Uterus (tissue), 4 donors: ENCODE results near the gene NT5C3B. TPM values are rescaled to one million over a fixed set of nuclear protein-coding genes. Genes with fewer than 3 reads are reported as not detected.

Experiments used
- DNase-seq, 2 donors: peaks; one replicate each; pipeline ENCODE4 v3.0.0-alpha.2; 2019 to 2020
- H3K27ac ChIP-seq, 2 donors: fragments of 200-600 bp; sonication (generic); 1 replicate in 1 of 2; 2 replicates in 1 of 2; pipeline ENCODE4 v1.5.1; 2016 to 2018
- H3K27me3 ChIP-seq, 2 donors: fragments of 200-600 bp; sonication (generic); one replicate each; pipeline ENCODE4 v1.5.1; 2018 to 2019; ENCODE audit warnings: control low read depth in 1 of 2
- H3K36me3 ChIP-seq, 2 donors: fragments of 200-600 bp; sonication (generic); one replicate each; pipeline ENCODE4 v1.5.1; 2019; ENCODE audit warnings: control low read depth in 1 of 2
- H3K4me1 ChIP-seq, 2 donors: fragments of 200-600 bp; sonication (generic); one replicate each; pipeline ENCODE4 v1.5.1; 2018 to 2019; ENCODE audit warnings: control low read depth in 1 of 2
- H3K4me3 ChIP-seq, 2 donors: fragments of 200-600 bp; sonication (generic); 1 replicate in 1 of 2; 2 replicates in 1 of 2; pipeline ENCODE4 v1.5.1; 2018 to 2019; ENCODE audit warnings: mild to moderate bottlenecking in 1 of 2
- H3K9me3 ChIP-seq, 2 donors: fragments of 200-600 bp; sonication (generic); one replicate each; pipeline ENCODE4 v1.5.1; 2019; ENCODE audit warnings: control low read depth in 1 of 2
- POLR2A ChIP-seq, 2 donors: fragments of 450-650 bp; IDR thresholded peaks; one replicate each; pipeline ENCODE4 v1.6.1; 2016; ENCODE audit warnings: antibody characterized with exemption in 2 of 2, mild to moderate bottlenecking in 1 of 2, moderate library complexity in 1 of 2
- intact Hi-C: fragments of 100-400 bp; cut with DNase I; formaldehyde crosslinking; loops from one replicate; pipeline ENCODE4 v1.15.1; 2023; ENCODE audit warnings: low total_unique reads
- total RNA-seq, 4 donors: library from RNA; depleted of rRNA in 3 of 4; stranded (reverse); fragments of >200 nt in 3 of 4; gene quantifications; one replicate each; pipeline versions ENCODE4 v1.1.0 to v1.2.4, GENCODE V29; 2014 to 2023
- TF ChIP-seq, protein P1 (sequence below), 4 experiments: fragments of 200-600 bp in 2 of 4; fragments of 450-650 bp in 2 of 4; sonication (generic) in 2 of 4; IDR thresholded peaks; one replicate each; pipeline ENCODE4 v1.5.1; 2016 to 2019; ENCODE audit warnings: antibody characterized with exemption in 4 of 4, mild to moderate bottlenecking in 2 of 4, moderate library complexity in 1 of 4
- donor health status: DM: yes; HTN: yes; CAD: no.

Gene NT5C3B
- total RNA-seq, 4 donors from 2014 or later: 32.5 to 77.9 (median 68.1) TPM

DNA sequence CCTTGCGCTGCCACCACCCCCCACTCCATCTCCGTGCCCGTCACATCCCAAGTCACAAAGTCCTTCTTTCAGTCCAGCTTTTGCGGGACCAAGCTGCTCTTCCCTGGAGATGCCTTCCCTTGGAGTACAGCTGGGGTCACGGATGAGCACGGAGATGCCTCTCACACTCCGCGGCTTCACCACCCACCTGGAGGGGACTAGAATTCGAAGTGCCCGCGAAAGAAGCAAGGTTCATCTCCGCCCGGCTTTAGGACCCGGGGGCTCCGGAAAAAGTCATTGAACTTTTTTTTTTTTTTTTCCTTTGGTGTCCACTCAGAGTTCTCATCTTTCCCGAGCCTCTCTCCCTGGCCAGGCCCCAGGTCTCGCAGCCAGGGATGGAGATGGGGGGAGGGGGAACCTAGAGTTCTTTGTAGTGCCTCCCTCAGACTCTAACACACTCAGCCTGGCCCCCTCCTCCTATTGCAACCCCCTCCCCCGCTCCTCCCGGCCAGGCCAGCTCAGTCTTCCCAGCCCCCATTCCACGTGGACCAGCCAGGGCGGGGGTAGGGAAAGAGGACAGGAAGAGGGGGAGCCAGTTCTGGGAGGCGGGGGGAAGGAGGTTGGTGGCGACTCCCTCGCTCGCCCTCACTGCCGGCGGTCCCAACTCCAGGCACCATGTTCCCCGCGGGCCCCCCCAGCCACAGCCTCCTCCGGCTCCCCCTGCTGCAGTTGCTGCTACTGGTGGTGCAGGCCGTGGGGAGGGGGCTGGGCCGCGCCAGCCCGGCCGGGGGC lies 23.5 kb downstream of the NT5C3B start, which contains the start of gene FKBP10:
Gene FKBP10, plus strand, starts transcription at position 624 of the 771 bp plus-strand sequence. Its CDS starts 31 bp downstream, at position 655.
- Histone ChIP-seq H3K27ac (peak within 1 kb of the TSS; percentile 83 to 86), H3K4me1 (peaks cover 0 to 7% of the 10 kb centered on the region in 2 donors), H3K27me3 (no peaks in the 10 kb centered on the region), H3K4me3 (peak within 1 kb of the TSS; percentile 74 to 78), H3K9me3 (no peaks in the 10 kb centered on the region), H3K36me3 (no peaks in the 10 kb centered on the region)
- peak; percentile 79 to 81 for DNase-seq
- peak in 1 of 2 donors; percentile 13 for TF ChIP-seq POLR2A (IDR thresholded peaks at IDR 0.05)
- TF ChIP-seq, protein P1, sequence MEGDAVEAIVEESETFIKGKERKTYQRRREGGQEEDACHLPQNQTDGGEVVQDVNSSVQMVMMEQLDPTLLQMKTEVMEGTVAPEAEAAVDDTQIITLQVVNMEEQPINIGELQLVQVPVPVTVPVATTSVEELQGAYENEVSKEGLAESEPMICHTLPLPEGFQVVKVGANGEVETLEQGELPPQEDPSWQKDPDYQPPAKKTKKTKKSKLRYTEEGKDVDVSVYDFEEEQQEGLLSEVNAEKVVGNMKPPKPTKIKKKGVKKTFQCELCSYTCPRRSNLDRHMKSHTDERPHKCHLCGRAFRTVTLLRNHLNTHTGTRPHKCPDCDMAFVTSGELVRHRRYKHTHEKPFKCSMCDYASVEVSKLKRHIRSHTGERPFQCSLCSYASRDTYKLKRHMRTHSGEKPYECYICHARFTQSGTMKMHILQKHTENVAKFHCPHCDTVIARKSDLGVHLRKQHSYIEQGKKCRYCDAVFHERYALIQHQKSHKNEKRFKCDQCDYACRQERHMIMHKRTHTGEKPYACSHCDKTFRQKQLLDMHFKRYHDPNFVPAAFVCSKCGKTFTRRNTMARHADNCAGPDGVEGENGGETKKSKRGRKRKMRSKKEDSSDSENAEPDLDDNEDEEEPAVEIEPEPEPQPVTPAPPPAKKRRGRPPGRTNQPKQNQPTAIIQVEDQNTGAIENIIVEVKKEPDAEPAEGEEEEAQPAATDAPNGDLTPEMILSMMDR (IDR thresholded peaks at IDR 0.05): no peak
- intact Hi-C loops: no loop called here

DNA sequence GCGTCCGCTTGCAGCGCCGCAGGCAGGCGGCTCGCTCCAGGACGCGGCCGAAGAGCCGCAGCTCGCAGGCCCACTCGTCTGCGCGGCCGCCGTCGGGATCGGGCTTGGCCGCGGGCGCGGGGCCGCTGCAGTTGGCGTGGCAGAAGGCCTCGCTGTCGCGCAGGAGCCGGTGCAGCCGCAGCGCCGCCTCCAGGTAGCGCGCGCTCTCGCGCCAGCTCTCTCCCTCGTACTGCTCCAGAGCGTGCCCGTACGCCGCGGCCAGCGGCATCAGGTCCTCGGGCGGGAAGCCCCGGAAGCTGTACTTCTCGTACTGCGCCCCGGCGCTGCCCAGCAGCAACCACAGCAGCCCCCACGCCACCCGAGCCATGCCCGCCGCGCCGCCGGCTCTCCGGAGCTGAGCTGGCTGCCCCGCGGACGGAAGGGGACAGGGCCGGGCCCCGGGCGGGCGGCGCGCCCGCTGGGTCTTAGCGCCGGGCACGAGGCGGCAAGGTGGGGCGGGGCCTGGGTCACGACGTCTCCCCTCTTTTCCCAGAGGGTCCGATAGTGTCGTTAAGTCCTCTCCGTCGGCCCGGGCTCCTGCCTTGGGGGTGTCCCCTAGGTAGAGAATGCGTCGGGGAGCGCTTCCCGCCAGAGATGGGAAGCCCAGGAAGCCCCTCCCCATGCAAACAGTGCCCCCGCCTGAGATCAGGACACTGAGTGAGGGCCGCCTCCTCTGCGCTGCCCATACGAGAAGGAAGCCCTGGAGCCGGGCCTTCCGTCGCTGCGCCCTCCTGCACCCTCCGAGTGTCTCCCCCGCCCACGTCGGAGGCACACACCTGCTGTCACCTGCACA lies 24.3 kb downstream of the NT5C3B start, which contains the start of gene P3H4:
Gene P3H4, minus strand, starts transcription at position 401 of the 832 bp plus-strand sequence. Its CDS starts 34 bp downstream, at position 367.
- Histone ChIP-seq H3K27me3 (no peaks in the 10 kb centered on the region), H3K36me3 (no peaks in the 10 kb centered on the region)

DNA sequence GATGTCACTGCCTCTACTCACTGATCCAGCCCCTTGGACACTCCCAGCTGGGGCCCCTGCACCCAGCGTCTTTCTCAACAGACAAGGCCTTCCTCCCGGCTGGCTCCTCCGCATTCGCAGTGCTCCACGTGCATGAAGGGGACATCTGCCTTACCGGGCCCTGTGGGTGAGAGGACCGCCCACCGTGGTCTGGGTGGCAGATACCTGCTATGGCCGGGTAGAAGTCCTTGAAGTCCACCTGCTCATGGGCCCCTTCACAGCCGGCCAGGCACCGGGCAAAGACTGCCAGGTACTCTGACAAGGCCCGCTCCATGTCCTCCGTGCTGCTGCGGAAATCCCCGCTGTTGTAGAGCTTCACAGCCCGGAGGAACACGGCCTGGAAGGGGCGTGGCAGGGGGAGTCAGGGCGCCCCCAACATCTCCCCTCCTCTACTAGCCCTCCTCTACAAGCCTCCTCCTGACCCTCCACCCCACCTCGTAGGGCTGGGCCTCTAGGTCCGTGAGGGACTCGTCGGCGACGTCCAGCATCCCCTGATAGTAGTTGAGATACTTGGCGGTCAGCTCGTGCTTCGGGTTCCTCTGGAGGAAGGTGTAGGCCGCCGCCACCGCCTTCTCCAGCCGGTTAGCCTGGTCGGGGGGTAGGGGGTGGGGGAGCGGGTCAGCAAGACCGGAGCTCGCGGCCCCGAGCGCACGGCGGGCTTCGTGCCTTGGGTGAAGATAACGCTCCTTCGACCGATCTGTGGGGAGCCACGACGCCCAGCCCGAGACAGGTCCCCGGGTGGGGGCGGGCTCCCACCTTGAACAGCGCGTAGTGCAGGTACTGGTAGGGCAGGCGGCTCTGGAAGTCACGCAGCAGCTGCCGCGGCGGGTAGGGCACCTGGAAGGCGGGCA lies 25.1 kb downstream of the NT5C3B start:
- DNase-seq: peak in 1 of 2 donors; percentile 42
- H3K4me1 ChIP-seq: peaks cover 0 to 7% of the 10 kb centered on the region in 2 donors
- intact Hi-C loops: no loop called here

More for the DNA sequence above, 24.3 kb downstream of the NT5C3B start, which contains the start of gene P3H4:
- H3K4me1 ChIP-seq: peaks cover 0 to 7% of the 10 kb centered on the region in 2 donors
- intact Hi-C loops: no loop called here
- TF ChIP-seq, protein P1 (IDR thresholded peaks at IDR 0.05): peak; percentile 68 to 87 (median 84)
- TF ChIP-seq POLR2A (IDR thresholded peaks at IDR 0.05): peak in 1 of 2 donors; percentile 46
- peak within 1 kb of the TSS; percentile 74 to 78 for H3K4me3 ChIP-seq
- no peaks in the 10 kb centered on the region for H3K9me3 ChIP-seq
- H3K27ac ChIP-seq: peak within 1 kb of the TSS; percentile 83 to 86
- DNase-seq: peak; percentile 73 to 82

DNA sequence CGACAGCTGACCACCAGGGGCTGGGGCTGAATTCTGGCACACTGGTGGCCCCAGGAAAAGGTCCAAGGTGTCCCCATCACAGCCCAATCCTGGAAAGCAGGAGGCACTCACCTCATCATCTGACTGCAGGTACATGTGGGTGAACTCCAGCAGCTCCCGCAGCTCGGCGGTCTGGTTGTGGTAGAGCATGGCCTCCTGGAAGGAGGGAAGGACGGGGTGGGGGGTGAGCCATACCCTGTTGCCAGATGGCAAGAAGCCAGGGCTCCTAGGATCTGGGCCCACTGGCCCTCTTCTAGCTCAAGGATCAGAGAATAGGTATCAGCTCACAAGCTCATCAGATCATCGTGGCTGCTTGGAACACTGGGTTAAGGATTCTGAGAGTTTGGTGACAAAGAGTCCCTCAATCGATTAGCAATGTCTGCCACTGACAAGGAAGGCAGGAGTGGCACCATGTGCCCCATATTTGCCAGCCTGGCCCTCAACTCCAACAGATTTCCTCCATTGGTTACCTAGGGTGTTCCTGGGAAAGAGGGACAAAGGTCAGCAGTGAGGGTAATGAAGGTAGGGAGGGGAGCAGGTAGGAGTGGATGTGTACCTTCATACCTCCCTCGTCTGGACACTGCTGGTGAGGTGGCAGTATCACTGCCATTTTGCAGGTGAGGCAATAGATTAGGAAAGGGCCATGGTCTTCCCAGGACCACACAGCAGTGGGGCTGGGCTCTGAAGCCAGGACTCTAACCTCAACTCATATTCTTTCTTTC lies 29.2 kb downstream of the NT5C3B start:
- Histone ChIP-seq H3K27ac (no peak overlapping the region), H3K4me1 (peaks cover 0 to 7% of the 10 kb centered on the region in 2 donors), H3K9me3 (no peaks in the 10 kb centered on the region), H3K4me3 (no peak overlapping the region), H3K27me3 (no peaks in the 10 kb centered on the region), H3K36me3 (no peaks in the 10 kb centered on the region)
- no peak for DNase-seq
- intact Hi-C loops: no loop called here
- TF ChIP-seq, protein P1 (IDR thresholded peaks at IDR 0.05): no peak
- no peak for TF ChIP-seq POLR2A (IDR thresholded peaks at IDR 0.05)

More for the DNA sequence above, 25.1 kb downstream of the NT5C3B start:
- Histone ChIP-seq H3K27me3 (no peaks in the 10 kb centered on the region), H3K9me3 (no peaks in the 10 kb centered on the region), H3K4me3 (peak overlapping the region; percentile 74 to 78), H3K27ac (peak overlapping the region; percentile 83 to 86), H3K36me3 (no peaks in the 10 kb centered on the region)
- TF ChIP-seq, protein P1 (IDR thresholded peaks at IDR 0.05): no peak
- TF ChIP-seq POLR2A (IDR thresholded peaks at IDR 0.05): no peak
